ENCODE data around the gene VRK3.
"Not testable (repeated sequence)": the region's sequence is repeated elsewhere in the genome, so short reads cannot be mapped to it uniquely, and the experiment has no call there.

The VRK3 gene

GRCh38 chr19:49968279-49968922 is 56.8 kb downstream of the VRK3 start:
- in situ Hi-C loops (cut with HindIII; ENCODE audit: low sequenced_read_pairs), result no loop called here
- no peak overlapping the region for H3K4me3 ChIP-seq (ENCODE audit: low read depth, low read length)
- TF ChIP-seq CTCF (IDR thresholded peaks at IDR 0.05; ENCODE audit: low read depth, low read length), result no peak
- DNase-seq (ENCODE audit: low read depth, low spot score), result no peak

GRCh38 chr19:49960980-49961379 is 64.2 kb downstream of the VRK3 start, which contains the start of gene SIGLEC11:
SIGLEC11 (minus strand) TSS chr19:49961172; CDS start chr19:49961081, 91 bp downstream.
- H3K4me3 ChIP-seq (ENCODE audit: low read depth, low read length); DNase-seq (ENCODE audit: low read depth, low spot score); in situ Hi-C loops (cut with HindIII; ENCODE audit: low sequenced_read_pairs): not testable (repeated sequence)

- DNase-seq (ENCODE audit: low read depth, low spot score); in situ Hi-C loops (cut with HindIII; ENCODE audit: low sequenced_read_pairs); H3K4me3 ChIP-seq (ENCODE audit: low read depth, low read length): not testable (repeated sequence)
Observed at GRCh38 chr19:49959892-49960291, 65.3 kb downstream of the VRK3 start.

- in situ Hi-C loops (cut with HindIII; ENCODE audit: low sequenced_read_pairs); H3K4me3 ChIP-seq (ENCODE audit: low read depth, low read length); DNase-seq (ENCODE audit: low read depth, low spot score): not testable (repeated sequence)
Observed at GRCh38 chr19:49958596-49958995, 66.6 kb downstream of the VRK3 start.

GRCh38 chr19:49958144-49958543 is 67.0 kb downstream of the VRK3 start:
- DNase-seq (ENCODE audit: low read depth, low spot score); in situ Hi-C loops (cut with HindIII; ENCODE audit: low sequenced_read_pairs); H3K4me3 ChIP-seq (ENCODE audit: low read depth, low read length): not testable (repeated sequence)

GRCh38 chr19:49957262-49957915 is 67.8 kb downstream of the VRK3 start:
- no peak overlapping the region for H3K4me3 ChIP-seq (ENCODE audit: low read depth, low read length)
- DNase-seq (ENCODE audit: low read depth, low spot score), result no peak
- in situ Hi-C loops (cut with HindIII; ENCODE audit: low sequenced_read_pairs), result no loop called here
- no peak for TF ChIP-seq CTCF (IDR thresholded peaks at IDR 0.05; ENCODE audit: low read depth, low read length)

- in situ Hi-C loops (cut with HindIII; ENCODE audit: low sequenced_read_pairs), result no loop called here
- no peak overlapping the region for H3K4me3 ChIP-seq (ENCODE audit: low read depth, low read length)
- TF ChIP-seq CTCF (IDR thresholded peaks at IDR 0.05; ENCODE audit: low read depth, low read length), result no peak
- no peak for DNase-seq (ENCODE audit: low read depth, low spot score)
Observed at GRCh38 chr19:49956115-49956495, 69.1 kb downstream of the VRK3 start.

GRCh38 chr19:49954933-49955332 is 70.2 kb downstream of the VRK3 start:
- DNase-seq (ENCODE audit: low read depth, low spot score), result no peak
- no peak for TF ChIP-seq CTCF (IDR thresholded peaks at IDR 0.05; ENCODE audit: low read depth, low read length)
- in situ Hi-C loops (cut with HindIII; ENCODE audit: low sequenced_read_pairs), result no loop called here
- no peak overlapping the region for H3K4me3 ChIP-seq (ENCODE audit: low read depth, low read length)

All from astrocyte of the spinal cord (primary cell).